SK-N-DZ (cell line): ENCODE data around the gene MST1.

Experiments
- DNase-seq: peaks from one replicate; pipeline ENCODE4 v3.0.0-alpha.2; 2015; ENCODE audit warnings: low spot score

Gene MST1

GRCh38 chr3:49658711-49659110, 30.6 kb downstream of the MST1 start:
- DNase-seq = no peak

DNA sequence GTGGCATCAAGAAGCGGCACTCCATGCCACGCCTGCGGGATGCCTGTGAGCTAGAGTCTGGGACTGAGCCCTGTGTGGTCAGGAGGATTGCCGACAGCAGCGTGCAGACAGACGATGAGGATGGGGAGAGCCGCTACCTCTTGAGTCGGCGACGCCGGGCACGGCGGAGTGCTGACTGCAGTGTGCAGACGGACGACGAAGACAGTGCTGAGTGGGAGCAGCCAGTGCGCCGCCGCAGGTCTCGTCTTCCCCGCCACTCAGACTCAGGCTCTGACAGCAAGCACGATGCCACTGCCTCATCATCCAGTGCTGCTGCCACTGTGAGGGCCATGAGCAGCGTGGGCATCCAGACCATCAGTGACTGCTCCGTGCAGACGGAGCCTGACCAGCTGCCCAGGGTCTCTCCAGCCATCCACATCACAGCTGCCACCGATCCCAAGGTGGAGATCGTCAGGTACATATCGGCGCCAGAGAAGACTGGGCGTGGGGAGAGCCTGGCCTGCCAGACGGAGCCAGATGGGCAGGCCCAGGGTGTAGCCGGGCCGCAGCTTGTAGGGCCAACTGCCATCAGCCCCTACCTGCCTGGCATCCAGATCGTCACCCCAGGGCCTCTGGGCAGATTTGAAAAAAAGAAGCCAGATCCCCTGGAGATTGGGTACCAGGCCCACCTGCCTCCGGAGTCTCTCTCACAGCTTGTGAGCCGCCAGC, 31.9 kb downstream of the MST1 start:
- DNase-seq = no peak

GRCh38 chr3:49656541-49657112, 32.6 kb downstream of the MST1 start:
- DNase-seq = peak; percentile 28

GRCh38 chr3:49655731-49656285, 33.5 kb downstream of the MST1 start:
- DNase-seq = no peak

- no peak for DNase-seq
These were observed 34.2 kb downstream of the MST1 start for GRCh38 chr3:49654955-49655556.

DNA sequence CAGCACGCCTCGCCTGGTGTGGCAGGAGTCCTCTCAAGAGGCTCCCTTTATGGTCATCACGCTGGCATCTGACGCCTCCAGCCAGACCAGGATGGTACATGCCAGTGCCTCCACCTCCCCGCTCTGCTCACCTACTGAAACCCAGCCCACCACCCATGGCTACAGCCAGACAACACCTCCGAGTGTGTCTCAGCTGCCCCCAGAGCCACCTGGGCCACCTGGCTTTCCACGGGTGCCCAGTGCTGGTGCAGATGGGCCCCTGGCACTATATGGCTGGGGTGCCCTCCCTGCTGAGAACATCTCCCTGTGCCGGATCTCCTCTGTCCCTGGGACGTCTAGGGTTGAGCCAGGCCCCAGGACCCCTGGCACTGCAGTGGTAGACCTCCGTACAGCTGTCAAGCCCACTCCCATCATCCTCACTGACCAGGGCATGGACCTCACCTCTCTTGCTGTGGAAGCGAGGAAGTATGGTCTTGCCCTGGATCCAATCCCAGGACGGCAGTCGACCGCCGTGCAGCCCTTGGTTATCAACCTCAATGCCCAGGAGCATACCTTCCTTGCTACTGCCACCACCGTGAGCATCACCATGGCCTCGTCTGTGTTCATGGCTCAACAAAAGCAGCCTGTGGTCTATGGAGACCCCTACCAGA, 35.0 kb downstream of the MST1 start:
- DNase-seq = no peak

GRCh38 chr3:49653621-49654020, 35.7 kb downstream of the MST1 start:
- no peak for DNase-seq

- DNase-seq = no peak
These were observed 36.3 kb downstream of the MST1 start for GRCh38 chr3:49652903-49653415.

DNA sequence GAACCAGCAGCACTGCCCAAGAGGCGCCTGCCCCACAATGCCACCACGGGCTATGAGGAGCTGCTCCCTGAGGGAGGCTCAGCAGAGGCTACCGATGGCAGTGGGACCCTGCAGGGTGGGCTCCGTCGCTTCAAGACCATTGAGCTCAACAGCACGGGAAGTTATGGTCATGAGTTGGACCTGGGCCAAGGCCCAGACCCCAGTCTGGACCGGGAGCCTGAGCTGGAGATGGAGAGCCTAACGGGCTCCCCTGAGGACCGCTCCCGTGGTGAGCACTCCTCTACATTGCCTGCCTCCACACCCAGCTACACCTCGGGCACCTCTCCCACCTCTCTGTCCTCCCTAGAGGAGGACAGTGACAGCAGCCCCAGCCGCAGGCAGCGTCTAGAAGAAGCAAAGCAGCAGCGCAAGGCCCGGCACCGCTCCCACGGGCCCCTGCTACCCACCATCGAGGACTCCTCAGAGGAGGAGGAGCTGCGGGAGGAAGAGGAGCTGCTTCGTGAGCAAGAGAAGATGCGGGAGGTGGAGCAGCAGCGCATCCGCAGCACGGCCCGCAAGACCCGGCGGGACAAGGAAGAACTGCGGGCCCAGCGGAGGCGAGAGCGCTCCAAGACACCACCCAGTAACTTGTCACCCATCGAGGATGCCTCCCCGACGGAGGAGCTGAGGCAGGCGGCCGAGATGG, 36.9 kb downstream of the MST1 start:
- no peak for DNase-seq

GRCh38 chr3:49650637-49651036, 38.6 kb downstream of the MST1 start:
- DNase-seq = no peak

- DNase-seq = no peak
These were observed 39.1 kb downstream of the MST1 start for GRCh38 chr3:49650177-49650576.

GRCh38 chr3:49649576-49649975, 39.7 kb downstream of the MST1 start:
- no peak for DNase-seq

DNA sequence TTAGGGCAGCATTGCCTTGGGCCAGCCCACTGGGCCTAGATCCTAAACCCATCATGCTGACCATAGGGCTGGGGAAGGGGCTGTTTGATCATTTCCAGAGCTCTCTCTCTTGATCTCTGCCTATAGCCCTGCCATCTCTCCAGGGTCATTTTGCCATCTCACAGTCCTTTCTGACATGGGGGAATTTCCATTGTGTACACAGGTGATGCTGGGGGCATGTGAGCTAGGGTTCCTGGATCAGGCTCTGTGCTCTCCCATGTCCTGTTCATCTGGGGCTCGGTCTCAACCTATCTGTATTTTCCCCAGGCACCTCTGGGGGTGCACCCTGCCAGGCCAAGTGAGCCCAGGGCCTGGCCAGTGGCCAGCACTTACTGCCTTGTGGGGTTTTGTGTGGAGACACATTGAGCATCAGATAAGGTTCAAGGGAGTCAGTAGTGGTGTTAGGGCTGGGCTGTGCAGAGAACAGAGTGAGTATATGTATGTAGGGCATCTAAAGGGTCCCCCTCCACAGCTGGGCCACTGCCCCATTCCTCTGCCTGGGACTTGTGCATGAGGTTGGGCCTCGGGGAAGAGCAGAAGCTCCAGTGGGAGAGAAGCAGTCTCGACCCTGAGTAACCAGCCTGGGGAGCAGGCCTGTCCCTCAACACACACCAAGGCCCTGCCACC, 40.8 kb downstream of the MST1 start:
- no peak for DNase-seq

- DNase-seq = no peak
These were observed 41.5 kb downstream of the MST1 start for GRCh38 chr3:49647741-49648140.

DNA sequence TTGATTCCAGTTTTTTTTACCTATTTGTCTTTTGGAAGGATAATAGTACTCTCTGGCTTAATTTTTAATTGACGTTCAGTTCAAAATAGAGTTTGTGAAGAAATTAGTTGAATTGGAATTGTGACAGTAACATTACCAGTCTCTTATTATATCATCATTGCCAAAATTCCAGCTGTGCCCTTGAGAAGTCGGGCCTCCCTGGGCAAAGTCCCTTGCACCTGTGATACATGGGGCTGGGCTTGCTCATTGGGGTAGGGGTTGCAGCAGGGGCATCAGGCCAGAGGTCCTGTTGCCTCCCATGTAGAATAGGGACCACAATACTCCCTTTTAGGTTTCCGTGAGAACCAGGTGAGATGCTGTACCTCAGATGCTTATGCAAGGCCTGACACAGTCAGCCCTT, 43.0 kb downstream of the MST1 start:
- no peak for DNase-seq

- DNase-seq = no peak
These were observed 44.6 kb downstream of the MST1 start for GRCh38 chr3:49644684-49645083.

- DNase-seq = no peak
These were observed 46.5 kb downstream of the MST1 start for GRCh38 chr3:49642708-49643145.

DNA sequence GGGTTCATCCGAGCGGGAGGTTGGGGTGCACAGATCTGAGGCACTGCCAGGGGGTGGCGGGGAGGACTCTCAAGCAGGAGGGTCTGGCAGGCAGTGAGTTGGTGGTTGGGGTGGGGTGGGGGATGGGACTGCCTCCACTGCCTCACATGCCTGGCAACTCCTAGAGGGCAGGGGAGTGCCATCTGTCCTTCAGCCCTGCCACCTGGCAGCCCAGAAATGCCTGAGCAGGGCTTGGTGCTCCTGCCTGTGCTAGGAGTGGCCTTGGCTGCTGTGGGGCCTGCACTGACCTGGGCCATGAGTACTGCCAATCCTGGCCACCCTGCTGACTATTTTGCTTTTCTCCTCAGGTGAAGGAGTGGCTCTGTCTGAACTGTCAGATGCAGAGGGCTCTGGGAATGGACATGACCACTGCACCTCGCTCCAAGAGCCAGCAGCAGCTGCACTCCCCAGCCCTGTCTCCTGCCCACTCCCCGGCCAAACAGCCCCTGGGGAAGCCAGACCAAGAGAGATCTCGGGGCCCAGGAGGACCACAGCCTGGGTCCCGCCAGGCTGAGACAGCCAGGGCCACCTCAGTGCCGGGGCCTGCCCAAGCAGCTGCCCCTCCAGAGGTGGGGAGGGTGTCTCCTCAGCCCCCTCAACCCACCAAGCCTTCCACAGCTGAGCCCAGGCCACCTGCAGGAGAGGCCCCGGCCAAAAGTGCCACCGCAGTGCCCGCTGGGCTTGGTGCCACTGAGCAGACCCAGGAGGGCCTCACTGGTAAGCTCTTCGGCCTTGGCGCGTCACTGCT, 47.2 kb downstream of the MST1 start:
- no peak for DNase-seq

DNA sequence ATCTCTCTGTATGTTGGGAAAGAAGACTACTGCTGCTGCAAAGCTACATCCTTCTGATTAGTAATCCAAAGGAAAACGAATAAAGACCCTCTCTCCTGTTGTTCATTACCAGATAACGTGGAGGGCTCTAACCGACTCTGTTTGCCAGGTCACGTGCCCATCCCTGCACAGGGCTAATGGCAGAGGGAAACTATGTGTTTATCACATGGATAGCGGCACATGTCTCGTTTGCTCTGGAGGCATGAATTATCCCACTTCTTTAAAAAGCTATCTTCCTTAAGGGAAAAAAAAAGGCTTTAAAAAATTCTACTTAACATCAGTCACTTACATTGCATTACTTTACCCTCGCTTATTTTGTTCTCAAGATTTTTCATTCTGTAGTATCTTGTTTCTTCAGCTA, 48.0 kb downstream of the MST1 start:
- no peak for DNase-seq

- DNase-seq = no peak
These were observed 49.7 kb downstream of the MST1 start for GRCh38 chr3:49639551-49639950.
